DND-41 (cell line): ENCODE measurements around the gene TMEM238.

Experiments used
- EZH2 ChIP-seq: IDR thresholded peaks from 3 replicates; pipeline ENCODE4 v1.6.1; 2012; ENCODE audit warnings: borderline replicate concordance, low read depth, mild to moderate bottlenecking, moderate library complexity, low read length, inconsistent platforms; ENCODE audit not compliant: severe bottlenecking
- TF ChIP-seq, protein P1 (sequence below): IDR thresholded peaks from 2 replicates; pipeline ENCODE4 v1.5.1; 2012; ENCODE audit warnings: borderline replicate concordance, low read length, moderate library complexity, mild to moderate bottlenecking; ENCODE audit not compliant: poor library complexity, severe bottlenecking; ENCODE audit errors: extremely low read depth

DNA sequence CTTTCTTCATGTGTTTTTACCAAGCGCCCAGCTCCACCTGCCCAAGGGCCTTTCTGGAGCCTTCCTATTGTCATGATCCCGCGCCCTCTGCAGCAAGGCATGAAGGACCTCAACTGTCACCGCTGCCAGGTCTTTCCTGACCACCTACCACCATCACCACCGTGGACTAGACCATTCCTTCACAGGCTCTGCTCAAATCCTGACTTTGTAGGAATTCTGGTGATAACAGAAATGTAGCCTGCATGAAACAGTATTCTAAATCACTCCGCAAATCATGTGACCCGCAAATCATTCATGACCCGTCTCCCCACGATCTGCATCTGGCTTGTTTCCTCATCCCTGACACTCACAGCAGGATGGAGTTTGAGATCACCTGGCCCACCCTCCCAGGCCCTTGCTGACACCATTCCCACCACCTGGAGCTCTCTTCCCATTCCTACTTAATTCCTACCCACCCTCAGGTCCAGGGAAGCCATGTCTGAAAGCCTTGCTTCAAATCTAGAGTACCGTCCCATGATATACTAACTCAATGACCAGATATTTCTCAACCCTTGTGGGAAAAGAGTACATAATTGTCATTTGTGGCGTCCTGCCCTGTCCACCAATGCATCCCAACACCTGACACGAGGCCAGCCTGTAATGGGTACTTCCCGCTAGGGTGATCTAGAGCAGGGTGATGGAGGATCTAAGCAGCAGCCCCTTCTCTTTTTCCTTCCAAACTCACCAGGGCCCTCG, 22.2 kb upstream of the TMEM238 start:
- TF ChIP-seq, protein P1, sequence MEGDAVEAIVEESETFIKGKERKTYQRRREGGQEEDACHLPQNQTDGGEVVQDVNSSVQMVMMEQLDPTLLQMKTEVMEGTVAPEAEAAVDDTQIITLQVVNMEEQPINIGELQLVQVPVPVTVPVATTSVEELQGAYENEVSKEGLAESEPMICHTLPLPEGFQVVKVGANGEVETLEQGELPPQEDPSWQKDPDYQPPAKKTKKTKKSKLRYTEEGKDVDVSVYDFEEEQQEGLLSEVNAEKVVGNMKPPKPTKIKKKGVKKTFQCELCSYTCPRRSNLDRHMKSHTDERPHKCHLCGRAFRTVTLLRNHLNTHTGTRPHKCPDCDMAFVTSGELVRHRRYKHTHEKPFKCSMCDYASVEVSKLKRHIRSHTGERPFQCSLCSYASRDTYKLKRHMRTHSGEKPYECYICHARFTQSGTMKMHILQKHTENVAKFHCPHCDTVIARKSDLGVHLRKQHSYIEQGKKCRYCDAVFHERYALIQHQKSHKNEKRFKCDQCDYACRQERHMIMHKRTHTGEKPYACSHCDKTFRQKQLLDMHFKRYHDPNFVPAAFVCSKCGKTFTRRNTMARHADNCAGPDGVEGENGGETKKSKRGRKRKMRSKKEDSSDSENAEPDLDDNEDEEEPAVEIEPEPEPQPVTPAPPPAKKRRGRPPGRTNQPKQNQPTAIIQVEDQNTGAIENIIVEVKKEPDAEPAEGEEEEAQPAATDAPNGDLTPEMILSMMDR, result no peak
- no peak for TF ChIP-seq EZH2
